ENCODE results near the gene AHI1.
A peak's percentile ranks its signal among the peaks of the same experiment; 100 is the strongest.

AHI1 gene

DNA sequence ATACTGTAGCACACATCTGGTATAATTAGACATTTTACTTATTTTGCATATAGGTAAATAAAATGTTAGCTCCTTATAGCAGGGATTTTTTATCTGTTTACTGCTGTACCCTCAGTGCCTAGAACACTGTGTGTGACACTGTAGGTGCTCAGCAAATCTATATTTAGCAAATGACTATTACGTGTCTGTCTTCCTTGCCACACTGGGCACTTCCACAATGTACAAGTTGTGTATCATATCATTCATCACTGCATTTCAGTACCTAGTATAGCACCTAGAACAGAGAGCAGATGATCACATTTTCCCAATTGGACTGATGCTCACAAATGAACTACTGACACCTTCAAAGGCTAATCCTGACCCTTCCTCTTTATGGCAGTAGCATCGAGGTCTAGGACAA, 200.8 kb downstream of the AHI1 start:
- no peak for DNase-seq (ENCODE audit: low spot score)

GRCh38 chr6:135295085-135295484, 202.5 kb downstream of the AHI1 start:
- DNase-seq (ENCODE audit: low spot score), result no peak

DNA sequence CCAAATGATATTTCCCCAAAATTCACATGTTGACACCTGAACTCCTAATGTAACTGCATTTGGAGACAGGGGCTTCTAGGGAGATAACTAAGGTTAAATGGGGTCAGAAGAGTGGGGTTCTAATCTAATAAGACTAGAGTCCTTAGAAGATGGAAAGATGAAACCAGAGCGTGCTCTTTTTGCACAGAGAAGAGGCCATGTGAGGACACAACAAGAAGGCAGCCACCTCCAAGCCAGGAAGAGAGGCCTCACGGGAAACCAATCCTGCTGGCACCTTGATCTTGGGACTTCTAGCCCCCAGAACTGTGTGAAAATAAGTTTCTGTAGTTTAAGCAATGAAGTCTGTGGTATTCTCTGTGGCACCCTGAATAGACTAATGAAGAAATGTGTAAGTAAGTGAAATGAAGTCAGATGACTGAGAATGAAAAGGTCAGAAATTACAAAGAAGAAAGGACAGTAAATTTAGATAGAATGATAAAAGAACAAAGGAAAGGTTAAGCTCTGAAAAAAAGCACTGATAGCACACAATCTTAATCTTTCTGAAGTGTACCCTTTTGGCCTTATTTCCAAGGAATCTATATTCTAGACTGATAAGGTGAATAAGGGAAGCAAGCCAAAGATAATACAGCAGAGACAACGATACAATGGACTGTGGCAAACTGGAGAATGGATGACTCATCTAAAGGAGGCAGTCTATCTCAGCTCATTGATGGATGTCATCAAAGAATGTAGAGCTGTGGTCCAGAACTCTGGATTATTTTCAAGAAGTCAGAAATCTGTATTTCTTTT, 206.1 kb downstream of the AHI1 start:
- peak; percentile 44 for DNase-seq (ENCODE audit: low spot score)

DNA sequence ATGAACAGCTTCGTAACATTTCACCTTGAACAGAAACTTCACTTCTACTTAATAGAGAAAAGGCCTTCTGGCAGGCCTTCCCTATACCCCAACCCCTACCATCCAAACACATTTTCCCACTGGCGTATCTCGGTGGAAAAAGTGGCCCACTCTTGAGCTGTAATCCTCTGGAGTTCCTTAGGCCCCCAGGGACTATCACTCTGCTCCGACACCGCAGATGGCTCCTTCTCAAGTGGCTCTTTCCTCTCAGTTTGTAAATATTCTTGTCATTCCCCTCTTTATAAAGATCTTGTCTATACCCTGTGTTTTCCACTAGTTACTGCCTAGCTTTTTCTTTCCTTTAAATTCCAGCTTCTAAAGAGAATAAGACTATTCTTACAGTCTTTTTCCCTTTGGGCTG, 207.7 kb downstream of the AHI1 start:
- DNase-seq (ENCODE audit: low spot score), result no peak

DNA sequence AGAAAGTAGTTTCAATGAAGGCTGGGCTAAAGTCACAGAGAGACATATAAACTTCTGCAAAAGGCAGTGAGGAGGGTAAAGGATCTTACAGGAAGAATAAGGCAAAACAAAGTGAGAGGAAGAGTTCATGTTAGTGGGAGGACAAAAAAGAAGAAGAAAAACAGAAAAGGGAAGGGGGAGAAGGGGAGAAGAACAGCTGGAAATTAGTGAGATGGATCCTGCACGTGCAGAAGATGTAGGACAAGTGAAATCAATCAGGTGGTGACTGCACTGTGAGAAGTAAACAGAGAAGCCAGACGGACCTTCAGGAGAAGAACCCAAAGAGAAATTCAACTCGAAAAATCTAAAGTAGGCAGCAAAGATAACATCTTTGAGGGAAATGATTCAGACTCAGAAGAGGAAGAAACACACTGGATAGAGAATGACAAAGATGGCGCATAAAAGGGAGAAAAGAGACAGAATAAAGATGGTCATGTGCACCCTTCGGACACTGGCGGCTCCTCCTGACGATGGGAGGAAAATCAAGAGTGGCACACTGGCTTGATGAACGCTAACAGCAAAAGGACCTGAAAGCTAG, 210.5 kb downstream of the AHI1 start:
- DNase-seq (ENCODE audit: low spot score), result no peak

- DNase-seq (ENCODE audit: low spot score), result no peak
Observed at GRCh38 chr6:135285165-135285564, 212.4 kb downstream of the AHI1 start.

DNA sequence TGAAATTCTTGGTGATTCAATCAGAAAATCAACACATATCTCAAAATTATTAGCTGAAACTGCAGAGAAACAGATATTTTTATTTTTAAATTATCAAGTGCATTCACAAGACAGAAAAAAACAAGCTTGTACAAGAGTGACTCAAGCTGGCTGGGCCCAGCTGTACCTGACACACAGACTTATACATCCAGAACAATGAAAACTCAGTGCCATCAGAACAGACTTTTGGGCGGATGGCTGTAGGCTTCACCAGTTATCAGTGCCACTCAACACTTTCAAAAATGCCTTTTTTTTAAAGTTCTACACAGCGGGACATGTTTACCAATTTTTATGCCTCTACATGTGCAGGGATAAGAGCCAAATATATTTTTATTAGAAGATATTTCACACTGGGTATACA, 213.6 kb downstream of the AHI1 start:
- no peak for DNase-seq (ENCODE audit: low spot score)

- DNase-seq (ENCODE audit: low spot score), result no peak
Observed at GRCh38 chr6:135282395-135282794, 215.1 kb downstream of the AHI1 start.

GRCh38 chr6:135281964-135282363, 215.6 kb downstream of the AHI1 start:
- no peak for DNase-seq (ENCODE audit: low spot score)

GRCh38 chr6:135281227-135281626, 216.3 kb downstream of the AHI1 start:
- no peak for DNase-seq (ENCODE audit: low spot score)

DNA sequence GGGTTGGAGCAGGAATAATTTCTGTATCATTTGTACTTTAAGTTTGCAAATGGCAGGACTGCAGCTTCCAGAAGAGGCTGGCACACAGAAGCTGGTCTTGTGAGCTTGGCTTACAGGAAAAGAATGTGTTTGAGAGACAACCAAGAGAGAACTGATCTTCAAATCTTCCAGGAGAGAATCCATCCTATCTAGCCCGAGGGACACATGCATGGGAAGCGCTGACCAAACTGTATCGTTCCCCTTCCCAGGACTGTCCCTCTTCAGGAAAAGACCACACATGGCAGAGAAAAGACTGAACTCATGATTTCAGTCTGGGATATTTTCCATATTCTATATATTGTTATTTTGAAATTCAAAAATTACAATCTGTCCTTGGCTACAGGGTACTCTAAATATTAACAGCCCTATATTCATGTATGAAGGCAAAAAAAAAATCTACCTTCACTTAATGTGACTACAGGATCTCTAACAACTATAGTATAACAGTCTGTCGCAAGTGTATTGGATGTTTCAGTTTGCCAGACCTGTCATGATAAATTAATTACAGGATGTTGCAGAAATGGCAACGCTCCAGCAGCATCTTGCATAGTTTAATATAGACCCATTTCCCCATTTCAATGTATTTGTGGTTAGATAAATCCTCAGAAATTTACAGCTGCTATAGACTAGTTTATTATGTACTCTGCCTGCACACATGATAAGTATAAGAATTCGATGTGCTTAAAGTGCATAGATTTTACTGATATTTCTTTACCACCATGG, 217.0 kb downstream of the AHI1 start:
- DNase-seq (ENCODE audit: low spot score), result no peak

GRCh38 chr6:135277422-135277821, 220.1 kb downstream of the AHI1 start:
- DNase-seq (ENCODE audit: low spot score), result no peak

GRCh38 chr6:135274561-135275293, 222.8 kb downstream of the AHI1 start:
- peak; percentile 50 for DNase-seq (ENCODE audit: low spot score)

DNA sequence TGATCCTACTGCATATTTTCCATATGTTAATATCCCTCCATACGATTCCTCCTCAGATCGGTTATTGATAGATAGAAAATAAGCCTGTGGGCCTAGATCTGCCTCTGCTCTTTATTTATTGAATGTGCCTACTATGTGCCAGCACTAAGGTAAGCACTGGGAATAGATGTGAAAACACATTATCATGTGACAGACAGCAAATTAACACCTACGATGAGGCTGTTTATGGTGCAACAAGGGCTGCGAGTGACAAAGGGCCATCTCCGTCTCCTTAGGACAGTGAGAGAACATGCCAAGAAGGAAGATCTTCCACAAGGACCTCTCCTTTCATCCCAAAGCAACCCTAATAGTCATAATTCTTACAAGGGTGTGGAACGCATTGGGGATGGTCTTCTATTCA, 225.9 kb downstream of the AHI1 start:
- no peak for DNase-seq (ENCODE audit: low spot score)

GRCh38 chr6:135270676-135271536, 226.6 kb downstream of the AHI1 start:
- peak; percentile 71 for DNase-seq (ENCODE audit: low spot score)

GRCh38 chr6:135269481-135269891, 228.1 kb downstream of the AHI1 start:
- no peak for DNase-seq (ENCODE audit: low spot score)

DNA sequence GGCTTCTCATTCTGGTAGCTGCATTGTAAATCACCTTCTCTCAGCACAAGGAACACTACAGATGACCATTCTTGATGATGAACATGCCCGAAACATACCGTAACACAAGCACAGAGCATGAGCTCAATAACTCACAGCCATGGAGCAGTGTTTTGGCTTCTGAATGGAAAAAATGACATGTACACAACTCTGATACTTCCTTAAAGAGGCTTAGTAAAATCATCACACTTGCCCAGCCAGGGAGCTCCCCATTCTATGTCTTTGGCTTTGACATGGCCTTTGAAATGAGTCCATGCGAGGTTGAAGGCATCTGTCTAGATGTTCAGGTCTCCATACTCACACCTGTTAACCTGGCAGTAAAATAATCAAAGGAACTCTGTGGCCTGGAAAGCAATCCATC, 228.8 kb downstream of the AHI1 start:
- DNase-seq (ENCODE audit: low spot score), result no peak

GRCh38 chr6:135268263-135268662, 229.3 kb downstream of the AHI1 start:
- no peak for DNase-seq (ENCODE audit: low spot score)

GRCh38 chr6:135267085-135267484, 230.5 kb downstream of the AHI1 start:
- DNase-seq (ENCODE audit: low spot score), result no peak

- DNase-seq (ENCODE audit: low spot score), result no peak
Observed at GRCh38 chr6:135266675-135267074, 230.9 kb downstream of the AHI1 start.

DNA sequence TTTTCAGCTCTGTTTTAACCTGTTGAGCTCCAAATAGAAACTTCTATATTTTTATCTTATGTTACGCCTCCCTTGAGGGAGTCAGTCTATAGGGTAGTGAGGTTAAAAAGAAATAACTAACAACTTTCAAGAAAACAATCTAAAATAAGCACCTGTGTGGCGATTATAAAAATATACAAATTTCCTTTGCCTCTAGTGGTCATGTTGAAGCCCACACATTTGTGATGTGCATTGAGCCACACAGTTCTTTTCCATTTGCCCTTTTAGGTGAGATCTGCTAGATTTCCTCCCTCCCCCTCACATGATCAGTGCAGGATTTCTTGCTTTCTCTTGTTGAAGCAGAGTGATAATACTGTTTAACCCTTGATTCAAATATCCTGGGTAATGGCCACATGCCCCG, 232.3 kb downstream of the AHI1 start:
- no peak for DNase-seq (ENCODE audit: low spot score)
